ENCODE measurements around the gene DNASE2.
"Not testable (repeated sequence)": the region's sequence is repeated elsewhere in the genome, so short reads cannot be mapped to it uniquely, and the experiment has no call there.

DNASE2 gene

DNA sequence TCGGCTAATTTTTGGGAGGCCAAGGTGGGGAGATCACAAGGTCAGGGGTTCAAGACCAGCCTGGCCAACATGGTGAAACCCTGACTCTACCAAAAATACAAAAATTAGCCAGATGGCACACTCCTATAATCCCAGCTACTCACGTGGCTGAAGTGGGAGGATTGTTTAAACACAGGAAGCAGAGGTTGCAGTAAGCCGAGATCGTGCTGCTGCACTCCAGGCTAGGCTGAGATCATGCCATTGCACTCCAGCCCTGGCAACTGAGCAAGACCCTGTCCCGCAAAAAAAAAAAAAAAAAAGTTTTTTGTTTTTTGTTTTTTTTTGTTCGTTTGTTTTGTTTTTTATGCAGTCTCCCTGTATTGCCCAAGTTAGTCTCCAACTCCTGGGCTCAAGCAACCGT is 21.7 kb downstream of the DNASE2 start:
- no peak for DNase-seq

DNA sequence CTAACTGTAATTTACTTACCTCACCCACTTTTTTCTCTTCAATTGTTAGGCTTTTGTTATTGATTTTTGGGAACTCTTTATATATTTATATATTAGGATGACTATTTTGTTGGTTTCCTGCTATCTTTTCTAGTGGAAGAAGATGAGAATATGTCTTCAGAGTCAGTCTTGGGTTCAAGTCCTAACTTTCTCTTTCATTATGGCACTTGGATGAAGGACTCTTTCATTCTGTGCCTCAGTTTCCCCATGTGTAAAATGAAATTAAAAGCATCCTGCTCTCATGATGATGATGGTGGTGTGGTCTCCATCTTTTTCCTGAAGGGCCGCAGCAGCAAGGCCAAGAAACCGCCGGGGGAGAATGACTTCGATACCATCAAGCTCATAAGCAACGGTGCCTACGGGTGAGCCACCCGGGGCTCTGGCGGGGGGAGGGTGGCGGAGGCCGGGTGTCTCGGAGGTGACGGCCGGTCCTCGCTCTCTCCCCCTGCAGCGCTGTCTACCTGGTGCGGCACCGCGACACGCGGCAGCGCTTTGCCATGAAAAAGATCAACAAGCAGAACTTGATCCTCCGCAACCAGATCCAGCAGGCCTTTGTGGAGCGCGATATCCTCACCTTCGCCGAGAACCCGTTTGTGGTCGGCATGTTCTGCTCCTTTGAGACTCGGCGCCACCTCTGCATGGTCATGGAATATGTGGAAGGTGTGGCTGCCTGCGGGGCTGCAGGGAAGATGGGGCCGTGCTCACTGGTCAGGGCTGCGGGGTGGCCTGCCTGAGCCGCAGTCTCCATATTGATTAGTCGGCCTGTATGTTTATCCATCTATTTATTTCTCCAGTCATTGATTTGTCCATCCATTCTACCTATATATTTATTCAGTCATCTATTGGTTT is 23.0 kb downstream of the DNASE2 start:
- DNase-seq = no peak

DNA sequence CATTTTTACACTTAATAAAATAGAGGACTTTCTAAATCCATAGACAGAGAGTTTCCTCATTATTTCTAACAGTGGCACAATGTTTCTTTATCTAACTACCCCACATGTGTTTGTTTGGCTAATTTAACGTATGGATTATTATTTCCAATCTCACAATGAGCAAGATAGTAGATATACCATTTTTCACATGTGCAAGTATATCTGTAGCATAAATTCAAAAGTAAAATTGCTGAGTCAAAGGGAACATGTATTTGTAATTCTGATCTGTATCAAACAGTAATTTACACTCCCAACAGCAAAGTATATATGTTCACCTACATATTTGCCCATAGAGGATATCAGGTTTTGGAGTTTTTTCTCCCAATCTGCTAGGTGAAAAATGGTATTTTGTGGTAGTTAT is 24.6 kb downstream of the DNASE2 start:
- no peak for DNase-seq

DNA sequence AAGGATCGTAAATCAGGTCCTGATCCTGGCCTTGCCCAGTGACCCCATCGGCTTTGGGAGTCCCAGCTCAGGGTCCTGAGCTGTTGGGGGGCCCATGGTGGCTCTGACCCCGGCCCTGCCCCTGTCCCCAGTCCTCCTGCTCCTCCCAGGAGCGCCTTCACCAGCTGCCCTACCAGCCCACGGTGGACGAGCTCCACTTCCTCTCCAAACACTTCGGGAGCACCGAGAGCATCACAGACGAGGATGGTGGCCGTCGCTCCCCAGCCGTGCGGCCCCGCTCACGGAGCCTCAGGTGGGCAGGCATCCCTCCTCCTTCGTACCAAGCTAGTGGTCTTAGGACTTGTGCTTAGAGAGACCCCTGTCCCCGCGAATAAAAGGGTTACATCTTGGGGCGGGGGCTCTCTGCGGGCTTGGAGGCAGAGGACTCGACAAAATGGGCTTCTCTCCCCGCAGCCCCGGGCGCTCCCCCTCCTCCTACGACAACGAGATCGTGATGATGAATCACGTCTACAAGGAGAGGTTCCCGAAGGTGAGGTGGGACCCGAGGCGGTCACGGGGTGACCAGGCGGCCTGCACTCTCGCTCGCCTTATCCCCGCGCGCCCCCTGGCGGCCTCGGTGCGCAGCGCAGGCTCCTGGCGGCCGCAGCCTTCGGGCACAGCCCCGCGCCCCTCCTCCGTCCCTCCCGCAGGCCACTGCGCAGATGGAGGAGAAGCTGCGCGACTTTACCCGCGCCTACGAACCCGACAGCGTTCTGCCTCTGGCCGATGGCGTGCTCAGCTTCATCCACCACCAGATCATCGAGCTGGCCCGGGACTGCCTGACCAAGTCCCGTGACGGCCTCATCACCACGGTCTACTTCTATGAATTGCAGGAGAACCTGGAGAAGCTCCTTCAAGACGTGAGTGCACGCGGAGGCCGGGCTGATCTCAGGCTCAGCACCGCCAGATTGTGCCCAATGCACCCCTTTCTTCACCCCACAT is 33.8 kb downstream of the DNASE2 start:
- DNase-seq = peak; percentile 35

DNA sequence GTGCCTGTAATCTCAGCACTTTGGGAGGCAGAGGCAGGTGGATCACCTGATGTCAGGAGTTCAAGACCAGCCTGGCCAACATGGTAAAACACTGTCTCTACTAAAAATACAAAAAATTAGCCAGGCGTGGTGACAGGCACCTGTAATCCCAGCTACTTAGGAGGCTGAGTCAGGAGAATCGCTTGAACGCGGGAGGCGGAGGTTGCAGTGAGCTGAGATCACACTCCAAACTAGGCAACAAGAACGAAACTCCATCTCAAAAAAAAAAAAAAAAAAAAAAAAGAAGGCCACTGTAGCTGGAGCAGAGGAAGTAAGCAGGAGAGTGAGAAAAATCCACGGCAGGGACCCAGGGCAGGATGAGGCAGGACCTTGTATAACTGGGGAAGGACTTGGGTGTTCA is 34.6 kb downstream of the DNASE2 start:
- not testable (repeated sequence) for DNase-seq

DNA sequence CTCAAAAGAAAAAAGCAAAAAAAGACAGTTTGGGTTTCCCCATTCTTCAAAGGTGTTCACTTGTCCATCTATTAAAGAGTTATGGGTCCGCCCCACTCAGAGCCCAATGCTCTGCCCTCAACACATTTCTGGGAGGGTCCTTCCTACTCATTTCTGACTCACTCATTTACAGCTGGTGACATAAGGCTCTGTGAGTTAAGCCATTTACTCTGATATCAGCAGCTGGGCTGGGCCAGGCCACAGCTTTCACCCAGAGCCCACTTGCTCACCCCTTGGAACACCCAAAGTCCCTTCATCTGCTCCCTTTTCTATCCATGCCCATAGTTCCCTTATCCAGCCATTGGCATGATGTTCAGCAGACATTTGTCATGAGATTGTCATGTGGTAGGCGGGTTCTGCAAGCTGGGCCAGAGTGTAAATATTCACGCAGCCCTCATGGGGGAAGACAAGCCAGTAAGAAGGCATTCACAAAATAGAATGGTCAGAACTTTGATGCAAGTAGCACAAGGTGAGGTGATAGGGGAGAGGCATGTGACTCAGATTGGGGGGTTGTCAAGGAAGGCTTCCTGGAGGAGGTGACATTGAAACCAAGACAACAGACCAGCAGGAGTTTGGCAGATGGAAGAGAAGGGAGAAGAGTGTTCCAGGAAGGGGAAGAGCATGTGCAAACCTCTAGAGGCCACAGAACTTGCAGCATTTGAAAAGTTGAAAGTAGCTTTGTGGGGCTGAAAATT is 37.1 kb downstream of the DNASE2 start:
- no peak for DNase-seq

DNA sequence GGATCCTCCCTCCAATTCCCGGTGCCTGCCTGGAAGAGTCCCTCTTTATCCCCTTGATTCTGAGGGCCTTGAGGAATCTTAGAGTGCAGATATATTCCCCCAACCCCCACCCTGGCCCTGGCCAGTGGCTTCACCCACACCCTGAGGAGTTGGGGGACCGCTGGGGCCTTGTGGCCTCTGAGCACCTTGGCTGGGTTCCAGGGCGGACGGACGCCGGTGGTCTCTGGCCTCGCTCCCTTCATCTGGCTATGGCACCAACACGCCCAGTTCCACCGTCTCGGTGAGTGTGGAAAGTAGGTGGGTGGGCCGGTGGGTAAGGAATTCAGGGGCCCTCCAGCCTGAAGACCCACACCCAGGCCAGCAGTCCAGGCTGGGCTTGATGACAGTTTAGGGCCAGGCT is 37.9 kb downstream of the DNASE2 start:
- DNase-seq = no peak

DNA sequence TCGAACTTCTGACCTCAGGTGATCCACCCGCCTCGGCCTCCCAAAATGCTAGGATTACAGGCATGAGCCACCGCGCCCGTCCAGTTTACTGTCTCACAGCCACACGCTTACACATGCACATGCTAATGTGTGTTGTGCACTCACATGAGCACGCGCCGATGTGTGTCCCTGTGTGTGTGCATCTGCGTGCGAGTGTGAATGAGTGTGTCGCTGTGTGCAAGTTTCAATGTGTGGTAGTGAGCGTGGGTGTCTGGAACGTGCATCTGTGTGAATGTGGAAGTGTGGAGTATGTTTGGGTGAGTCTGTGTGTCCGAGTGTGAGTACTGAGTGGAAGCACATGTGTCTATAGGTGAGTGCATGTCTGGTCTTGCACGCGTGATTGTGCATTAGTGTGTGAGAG is 38.7 kb downstream of the DNASE2 start:
- no peak for DNase-seq

DNA sequence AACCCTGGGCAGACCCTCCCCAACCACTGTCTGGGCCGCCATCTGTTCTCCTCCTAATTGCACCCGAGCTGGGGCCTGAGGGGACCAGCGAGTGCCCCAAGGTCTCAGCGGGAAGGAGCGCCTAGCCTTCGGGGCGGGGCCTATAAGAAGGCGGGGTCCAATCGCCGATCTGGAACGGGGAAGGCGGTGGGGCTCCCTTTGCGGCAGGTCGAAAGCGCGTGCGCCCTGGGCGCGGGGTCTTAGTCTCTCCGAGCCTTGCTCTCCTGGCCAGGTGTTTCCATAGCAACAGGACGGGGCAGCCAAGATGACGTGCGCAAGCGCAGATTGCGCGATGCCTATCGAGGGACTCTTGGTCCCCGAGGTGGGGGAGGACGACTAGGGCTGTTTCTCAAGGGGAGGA is 40.2 kb downstream of the DNASE2 start:
- DNase-seq = no peak

DNA sequence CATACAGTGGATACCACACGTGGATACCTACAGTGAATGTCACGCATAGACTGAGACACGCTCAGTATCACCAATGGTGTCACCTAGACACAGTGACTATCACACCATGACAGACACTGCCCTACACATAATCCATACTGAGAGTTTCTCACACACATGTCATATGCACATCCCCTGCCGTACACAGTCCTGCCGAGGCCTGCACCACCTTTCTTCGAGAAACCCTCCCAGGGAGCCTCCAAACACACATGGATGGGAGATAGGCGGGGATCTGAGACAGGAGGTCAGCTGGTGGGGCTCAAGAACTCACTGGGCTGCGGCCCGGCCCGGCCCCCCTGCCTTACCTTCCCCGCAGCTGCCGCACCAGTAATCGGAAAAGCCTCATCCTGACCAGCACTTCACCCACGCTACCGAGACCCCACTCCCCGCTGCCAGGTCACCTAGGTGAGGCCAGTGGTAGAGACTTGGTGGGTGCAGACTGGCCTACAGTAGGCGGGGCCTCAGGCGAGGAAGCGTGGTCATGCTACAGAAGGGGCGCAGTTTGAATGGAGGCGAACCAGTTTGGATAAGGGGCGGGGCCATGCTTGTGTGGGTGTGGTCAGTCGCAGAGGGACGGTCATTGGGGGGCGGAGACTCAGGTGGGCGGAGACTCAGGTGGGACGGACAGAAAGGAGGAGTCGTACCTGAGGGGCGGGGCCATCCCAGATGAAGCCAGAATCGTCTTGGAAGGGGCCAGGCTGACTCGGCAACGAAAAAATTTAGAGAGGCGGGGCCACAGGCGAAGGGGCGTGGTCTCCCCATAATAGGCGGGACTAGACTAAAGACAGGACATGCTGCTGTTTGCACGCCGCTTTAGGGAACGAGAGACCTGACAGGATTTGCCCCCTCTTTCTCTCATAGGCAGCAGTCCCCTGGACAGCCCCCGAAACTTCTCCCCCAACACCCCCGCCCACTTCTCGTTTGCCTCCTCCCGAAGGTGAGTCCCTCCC is 40.9 kb downstream of the DNASE2 start:
- DNase-seq = no peak

DNA sequence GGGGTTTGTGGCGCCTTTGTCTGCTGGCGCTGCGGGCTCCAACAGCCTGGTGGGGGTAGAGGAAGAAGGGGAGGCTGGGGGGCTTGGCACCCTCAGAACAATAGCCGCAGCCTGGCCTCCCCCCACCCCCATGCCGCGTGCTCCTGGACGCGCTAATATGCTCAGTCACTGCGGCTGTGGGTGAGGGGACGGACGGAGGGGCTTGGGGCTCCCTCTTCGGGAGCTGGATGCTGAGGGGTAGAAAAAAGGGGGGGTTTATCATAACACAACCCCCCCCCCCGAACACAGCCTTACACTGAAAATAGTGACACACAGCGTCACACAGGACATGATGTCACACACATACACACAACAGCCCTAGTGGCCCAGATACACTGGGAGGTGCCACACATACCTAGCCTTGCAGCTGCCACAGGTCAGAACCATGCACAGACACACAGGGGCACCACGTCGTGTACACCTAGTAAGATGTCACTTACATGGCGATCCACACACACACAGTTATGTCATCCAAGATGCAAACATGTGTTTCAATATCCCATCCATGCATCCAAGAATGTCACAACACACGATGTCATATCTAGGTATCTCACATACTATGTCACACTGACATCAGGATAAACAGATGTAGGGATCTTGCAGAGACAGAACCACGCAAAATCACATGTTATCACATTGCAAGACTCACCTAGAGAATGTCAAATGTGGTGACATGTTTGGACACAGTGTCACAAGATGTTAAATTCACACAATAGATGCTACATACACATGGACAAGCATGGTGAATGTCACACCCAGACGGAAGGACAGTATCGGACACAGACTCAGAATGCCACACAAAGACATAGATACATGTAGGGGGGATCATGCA is 42.1 kb downstream of the DNASE2 start:
- DNase-seq = no peak

DNA sequence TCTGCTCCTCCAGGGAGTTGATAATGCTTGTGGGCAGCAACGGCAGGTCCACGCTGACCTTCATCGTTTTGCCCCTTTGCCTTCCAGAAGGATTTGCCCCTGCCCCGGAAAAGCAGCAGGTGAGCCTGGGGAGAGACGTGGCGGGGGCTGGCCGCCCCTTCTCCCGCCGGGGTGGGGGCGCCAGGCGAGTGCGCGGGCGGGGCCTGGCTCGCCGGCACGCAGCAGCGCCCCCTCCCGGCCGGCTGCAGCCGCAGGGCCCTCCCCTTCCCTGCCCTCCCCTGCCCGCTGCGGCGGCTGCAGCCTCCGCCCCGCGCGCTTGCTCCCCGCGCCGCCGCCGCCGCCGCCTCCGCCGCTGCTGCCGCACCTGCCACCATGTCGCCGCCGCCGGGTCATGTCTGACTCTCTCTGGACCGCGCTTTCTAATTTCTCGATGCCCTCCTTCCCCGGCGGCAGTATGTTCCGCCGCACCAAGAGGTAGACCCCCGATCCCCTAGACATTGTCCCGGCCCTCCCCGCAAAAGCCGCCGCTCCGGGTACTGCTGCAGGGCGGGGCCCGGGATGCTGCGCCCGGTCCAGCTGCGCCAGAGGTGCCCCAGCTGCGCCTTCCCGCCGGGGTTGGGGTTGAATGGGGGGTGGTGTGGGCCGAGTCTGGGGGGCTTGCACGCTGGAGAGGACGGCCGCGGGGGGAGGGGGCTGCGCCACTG is 42.9 kb downstream of the DNASE2 start, which contains the start of gene MAST1:
MAST1 (plus strand) TSS at position 334 of the 704 bp plus-strand sequence; CDS start at position 392, 58 bp downstream.
- DNase-seq = no peak

DNA sequence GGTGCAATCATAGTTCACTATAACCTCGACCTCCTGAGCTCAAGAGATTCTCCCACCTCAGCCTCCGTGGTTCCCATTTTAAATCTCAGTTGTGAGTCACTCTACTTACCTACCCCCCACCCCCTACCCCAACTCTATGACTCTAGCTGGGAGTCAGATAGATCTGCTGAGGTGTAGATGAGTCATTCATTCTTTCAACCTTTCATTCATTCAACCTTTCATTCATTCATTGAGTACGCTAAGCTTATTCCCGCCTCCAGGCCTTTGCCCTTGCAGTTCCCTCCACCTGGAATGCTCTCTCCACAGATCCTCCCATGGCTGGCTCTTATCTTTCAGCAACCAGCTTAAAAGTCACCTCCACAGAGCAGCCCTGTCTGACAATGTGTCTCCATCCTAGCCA is 44.0 kb downstream of the DNASE2 start:
- DNase-seq = no peak

DNA sequence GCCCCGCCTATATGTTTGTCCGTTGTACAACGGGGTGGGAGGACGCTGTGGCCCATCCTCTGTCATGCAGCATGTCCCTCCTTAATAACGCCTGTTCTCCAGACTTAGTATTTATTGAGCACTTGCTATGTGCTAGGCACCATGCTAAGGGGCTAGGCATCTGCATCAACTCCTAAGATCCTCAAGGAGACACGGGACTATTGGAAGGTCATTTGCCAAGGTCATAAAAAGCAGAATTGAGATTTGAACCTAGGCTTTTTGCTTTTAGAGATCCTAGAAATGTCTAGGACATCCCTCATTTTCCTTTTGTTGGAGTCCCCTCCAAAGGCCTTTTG is 44.8 kb downstream of the DNASE2 start:
- no peak for DNase-seq

DNA sequence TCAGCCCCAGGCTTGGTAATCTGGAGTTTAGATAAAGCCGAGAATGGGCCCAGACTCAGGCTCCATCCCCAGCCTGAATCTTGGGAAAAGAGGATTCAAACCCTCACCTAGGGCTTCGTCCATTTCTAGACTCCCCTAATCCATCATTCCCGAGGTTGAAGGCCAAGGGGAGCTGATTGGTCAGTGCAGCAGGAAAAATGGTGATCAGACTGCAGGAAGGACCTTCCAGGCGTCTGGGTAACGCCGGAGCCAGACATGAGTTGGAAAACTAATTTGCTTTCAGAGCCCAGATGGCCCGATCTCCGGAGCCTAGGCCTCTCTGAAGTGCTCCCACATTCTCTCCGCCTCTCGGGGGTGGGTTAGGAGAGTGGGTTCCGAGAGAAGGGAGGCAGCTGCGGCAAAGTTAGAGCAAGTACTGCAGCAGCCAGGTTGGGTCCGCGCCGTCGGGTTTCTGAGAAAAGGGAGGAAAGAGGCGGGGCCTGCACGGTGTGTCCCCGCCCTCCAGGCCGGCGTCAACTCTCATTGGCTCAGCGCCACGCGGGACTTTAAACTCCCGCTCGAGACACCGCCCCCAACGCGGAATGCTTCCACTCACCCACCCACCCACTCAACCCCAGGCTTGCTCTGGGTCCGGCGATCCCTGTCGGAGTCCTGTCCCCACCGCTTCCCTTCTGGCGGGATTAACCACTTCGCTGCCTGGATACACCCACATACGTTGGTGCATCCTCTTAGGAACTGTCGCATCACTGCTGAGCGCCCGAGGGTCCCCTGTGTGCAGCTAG is 46.1 kb downstream of the DNASE2 start:
- no peak for DNase-seq

DNA sequence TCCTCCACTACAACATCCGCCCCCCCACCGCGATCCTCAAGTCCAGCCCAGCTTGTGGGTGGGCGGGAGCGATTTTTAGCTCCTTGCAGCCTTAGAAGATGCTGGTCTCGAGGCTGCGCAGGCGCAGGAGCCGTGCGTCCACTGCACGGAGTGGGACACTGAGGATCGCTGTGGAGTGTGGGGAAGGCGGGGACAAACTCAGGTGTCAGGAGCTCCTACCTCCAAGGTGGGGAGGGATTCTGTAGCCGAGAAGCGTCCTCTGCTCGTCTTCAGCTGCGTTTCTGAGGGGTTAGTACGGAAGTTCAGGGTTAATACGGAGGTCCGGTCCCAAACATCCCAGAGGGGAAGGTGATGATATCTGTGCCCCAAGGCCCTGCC is 46.7 kb downstream of the DNASE2 start, which contains the start of gene RTBDN:
RTBDN (minus strand) TSS at position 14 of the 378 bp plus-strand sequence. CDS start 4,600 bp downstream, outside the sequence.
- DNase-seq = no peak

DNA sequence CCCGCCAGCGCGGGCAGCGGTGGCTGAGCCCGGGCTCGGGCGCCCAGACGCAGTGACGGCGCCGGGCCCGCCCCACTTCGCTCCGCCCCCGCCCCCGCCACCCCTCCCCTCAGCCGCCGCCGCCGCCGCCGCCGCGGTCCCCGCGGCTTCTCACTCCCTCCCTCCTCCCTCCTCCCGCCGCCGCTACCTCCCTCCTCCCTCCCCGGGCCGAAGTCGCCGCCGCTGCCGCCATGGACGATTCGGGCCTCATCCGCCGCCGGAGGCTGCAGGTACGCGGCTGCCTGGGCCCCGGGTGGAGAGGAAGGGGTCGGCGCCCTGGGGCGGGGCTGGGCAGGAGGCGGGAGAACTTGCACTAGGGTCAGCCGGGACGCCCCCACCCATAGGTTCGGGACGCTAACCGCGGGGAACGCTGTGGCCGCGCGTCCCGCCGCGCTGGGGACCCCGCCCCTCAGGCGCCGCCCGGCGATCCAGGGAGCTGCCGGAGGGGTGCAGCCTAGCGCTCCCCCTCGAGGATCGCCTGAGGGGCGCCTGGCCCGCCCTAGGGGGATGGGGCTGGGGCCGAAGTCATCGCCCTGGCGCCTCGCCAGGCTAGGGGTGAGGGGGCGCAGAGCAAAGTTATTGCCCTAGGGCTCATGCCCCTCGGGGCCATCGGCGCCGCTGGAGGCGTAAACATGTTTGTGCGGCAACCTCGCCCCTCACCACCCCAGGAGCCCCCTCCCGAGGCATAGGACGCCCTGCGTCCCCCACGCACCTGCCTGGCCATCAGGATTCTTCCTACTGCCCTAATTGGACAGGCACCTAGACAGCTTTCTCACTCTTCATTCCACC is 47.3 kb downstream of the DNASE2 start:
- DNase-seq = no peak

DNA sequence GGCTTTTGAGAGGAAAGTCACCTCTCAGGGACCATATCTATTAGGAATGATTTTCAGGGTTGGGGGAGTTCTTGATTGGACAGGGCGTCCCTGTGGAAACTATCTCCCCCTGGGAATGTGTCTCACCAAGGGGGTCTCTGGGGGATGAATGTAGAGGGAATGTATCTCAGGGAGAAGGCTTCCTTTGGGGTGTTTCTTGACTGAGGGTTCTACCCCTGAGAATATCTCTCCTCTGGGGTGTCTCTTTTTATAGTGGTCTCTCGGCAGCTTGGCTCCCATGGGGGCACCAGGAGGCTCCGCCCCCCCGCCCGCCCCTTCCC is 47.9 kb downstream of the DNASE2 start:
- no peak for DNase-seq
